ENCODE measurements around the gene PYGB.
A peak's percentile ranks its signal among the peaks of the same experiment; 100 is the strongest.

Gene PYGB

DNA sequence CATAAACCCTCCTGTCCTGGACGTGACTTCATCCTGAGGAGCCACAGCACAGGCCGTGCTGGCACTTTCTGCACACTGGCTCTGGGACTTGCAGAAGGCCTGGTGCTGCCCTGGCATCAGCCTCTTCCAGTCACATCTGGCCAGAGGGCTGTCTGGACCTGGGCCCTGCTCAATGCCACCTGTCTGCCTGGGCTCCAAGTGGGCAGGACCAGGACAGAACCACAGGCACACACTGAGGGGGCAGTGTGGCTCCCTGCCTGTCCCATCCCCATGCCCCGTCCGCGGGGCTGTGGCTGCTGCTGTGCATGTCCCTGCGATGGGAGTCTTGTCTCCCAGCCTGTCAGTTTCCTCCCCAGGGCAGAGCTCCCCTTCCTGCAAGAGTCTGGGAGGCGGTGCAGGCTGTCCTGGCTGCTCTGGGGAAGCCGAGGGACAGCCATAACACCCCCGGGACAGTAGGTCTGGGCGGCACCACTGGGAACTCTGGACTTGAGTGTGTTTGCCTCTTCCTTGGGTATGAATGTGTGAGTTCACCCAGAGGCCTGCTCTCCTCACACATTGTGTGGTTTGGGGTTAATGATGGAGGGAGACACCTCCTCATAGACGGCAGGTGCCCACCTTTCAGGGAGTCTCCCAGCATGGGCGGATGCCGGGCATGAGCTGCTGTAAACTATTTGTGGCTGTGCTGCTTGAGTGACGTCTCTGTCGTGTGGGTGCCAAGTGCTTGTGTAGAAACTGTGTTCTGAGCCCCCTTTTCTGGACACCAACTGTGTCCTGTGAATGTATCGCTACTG lies 22.0 kb upstream of the PYGB start:
- POLR2A ChIA-PET = interaction anchor here (1.0 to 2.0 kb wide), 3 partner anchors 12 to 27 kb away, joined by 3 to 8 read pairs (median 4); partner anchors contain the start of gene PYGB
- Histone ChIP-seq H3K27ac (ENCODE audit: extremely low read depth, low read depth, low read length) (no peak overlapping the region), H3K9me3 (ENCODE audit: control insufficient read depth, insufficient read depth, low read depth, low read length) (no peaks in the 10 kb centered on the region), H3K36me3 (ENCODE audit: control insufficient read depth in 2 of 2, insufficient read depth in 1 of 2, low read length in 2 of 2) (peaks cover 0 to 25% of the 10 kb centered on the region in 2 experiments; a peak in 1 of 3 replicates), H3K4me1 (ENCODE audit: control insufficient read depth, insufficient read depth, low read length) (0 out of 2 replicates have a peak, but pooled peaks cover 3% of the 10 kb centered on the region), H3K4me3 (ENCODE audit: low read depth, low read length) (no peak overlapping the region)
- TF ChIP-seq, protein P1, sequence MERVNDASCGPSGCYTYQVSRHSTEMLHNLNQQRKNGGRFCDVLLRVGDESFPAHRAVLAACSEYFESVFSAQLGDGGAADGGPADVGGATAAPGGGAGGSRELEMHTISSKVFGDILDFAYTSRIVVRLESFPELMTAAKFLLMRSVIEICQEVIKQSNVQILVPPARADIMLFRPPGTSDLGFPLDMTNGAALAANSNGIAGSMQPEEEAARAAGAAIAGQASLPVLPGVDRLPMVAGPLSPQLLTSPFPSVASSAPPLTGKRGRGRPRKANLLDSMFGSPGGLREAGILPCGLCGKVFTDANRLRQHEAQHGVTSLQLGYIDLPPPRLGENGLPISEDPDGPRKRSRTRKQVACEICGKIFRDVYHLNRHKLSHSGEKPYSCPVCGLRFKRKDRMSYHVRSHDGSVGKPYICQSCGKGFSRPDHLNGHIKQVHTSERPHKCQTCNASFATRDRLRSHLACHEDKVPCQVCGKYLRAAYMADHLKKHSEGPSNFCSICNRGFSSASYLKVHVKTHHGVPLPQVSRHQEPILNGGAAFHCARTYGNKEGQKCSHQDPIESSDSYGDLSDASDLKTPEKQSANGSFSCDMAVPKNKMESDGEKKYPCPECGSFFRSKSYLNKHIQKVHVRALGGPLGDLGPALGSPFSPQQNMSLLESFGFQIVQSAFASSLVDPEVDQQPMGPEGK (tag by site-specific recombination; IDR thresholded peaks at IDR 0.05) = no peak
- TF ChIP-seq WT1 (tag by site-specific recombination; IDR thresholded peaks at IDR 0.05) (no peak), ZFHX2 (tag by site-specific recombination; conservative IDR thresholded peaks at IDR 0.05) (no peak), ZNF132 (tag by site-specific recombination; IDR thresholded peaks at IDR 0.05; ENCODE audit: borderline replicate concordance) (no peak), ZNF510 (tag by site-specific recombination; IDR thresholded peaks at IDR 0.05; ENCODE audit: insufficient replicate concordance) (no peak), ZIC2 (tag by site-specific recombination; IDR thresholded peaks at IDR 0.05) (no peak), ZNF600 (tag by site-specific recombination; IDR thresholded peaks at IDR 0.05) (peak; percentile 61), GLIS1 (tag by site-specific recombination; IDR thresholded peaks at IDR 0.05) (no peak), ZNF701 (tag by site-specific recombination; IDR thresholded peaks at IDR 0.05) (no peak), ZNF37A (tag by site-specific recombination; IDR thresholded peaks at IDR 0.05) (no peak), ZNF423 (tag by site-specific recombination; IDR thresholded peaks at IDR 0.05) (no peak), ZNF302 (tag by site-specific recombination; IDR thresholded peaks at IDR 0.05; ENCODE audit: low read depth) (no peak), ZFP41 (tag by site-specific recombination; IDR thresholded peaks at IDR 0.05; ENCODE audit: borderline replicate concordance) (no peak), ZNF214 (tag by site-specific recombination; IDR thresholded peaks at IDR 0.05; ENCODE audit: borderline replicate concordance) (no peak)
- TF ChIP-seq, protein P2, sequence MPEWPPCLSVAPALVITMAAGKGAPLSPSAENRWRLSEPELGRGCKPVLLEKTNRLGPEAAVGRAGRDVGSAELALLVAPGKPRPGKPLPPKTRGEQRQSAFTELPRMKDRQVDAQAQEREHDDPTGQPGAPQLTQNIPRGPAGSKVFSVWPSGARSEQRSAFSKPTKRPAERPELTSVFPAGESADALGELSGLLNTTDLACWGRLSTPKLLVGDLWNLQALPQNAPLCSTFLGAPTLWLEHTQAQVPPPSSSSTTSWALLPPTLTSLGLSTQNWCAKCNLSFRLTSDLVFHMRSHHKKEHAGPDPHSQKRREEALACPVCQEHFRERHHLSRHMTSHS (tag by site-specific recombination; IDR thresholded peaks at IDR 0.05) = no peak
- TF ChIP-seq, protein P3, sequence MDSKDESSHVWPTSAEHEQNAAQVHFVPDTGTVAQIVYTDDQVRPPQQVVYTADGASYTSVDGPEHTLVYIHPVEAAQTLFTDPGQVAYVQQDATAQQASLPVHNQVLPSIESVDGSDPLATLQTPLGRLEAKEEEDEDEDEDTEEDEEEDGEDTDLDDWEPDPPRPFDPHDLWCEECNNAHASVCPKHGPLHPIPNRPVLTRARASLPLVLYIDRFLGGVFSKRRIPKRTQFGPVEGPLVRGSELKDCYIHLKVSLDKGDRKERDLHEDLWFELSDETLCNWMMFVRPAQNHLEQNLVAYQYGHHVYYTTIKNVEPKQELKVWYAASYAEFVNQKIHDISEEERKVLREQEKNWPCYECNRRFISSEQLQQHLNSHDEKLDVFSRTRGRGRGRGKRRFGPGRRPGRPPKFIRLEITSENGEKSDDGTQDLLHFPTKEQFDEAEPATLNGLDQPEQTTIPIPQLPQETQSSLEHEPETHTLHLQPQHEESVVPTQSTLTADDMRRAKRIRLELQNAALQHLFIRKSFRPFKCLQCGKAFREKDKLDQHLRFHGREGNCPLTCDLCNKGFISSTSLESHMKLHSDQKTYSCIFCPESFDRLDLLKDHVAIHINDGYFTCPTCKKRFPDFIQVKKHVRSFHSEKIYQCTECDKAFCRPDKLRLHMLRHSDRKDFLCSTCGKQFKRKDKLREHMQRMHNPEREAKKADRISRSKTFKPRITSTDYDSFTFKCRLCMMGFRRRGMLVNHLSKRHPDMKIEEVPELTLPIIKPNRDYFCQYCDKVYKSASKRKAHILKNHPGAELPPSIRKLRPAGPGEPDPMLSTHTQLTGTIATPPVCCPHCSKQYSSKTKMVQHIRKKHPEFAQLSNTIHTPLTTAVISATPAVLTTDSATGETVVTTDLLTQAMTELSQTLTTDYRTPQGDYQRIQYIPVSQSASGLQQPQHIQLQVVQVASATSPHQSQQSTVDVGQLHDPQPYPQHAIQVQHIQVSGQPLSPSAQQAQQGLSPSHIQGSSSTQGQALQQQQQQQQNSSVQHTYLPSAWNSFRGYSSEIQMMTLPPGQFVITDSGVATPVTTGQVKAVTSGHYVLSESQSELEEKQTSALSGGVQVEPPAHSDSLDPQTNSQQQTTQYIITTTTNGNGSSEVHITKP (tag by site-specific recombination; IDR thresholded peaks at IDR 0.05) = peak; percentile 57
- CTCF ChIA-PET = interaction anchor here (0.8 to 1.9 kb wide), 2 partner anchors 69 to 149 kb away, joined by 4 read pairs; no protein-coding TSS in a partner anchor
